NCI-H82 treated with DMSO at 0.1 percent for 48 hours (cell line): Measurements from ENCODE around the gene SUGP1.
A peak's percentile ranks its signal among the peaks of the same experiment; 100 is the strongest.
"Not testable (repeated sequence)": the region's sequence is repeated elsewhere in the genome, so short reads cannot be mapped to it uniquely, and the experiment has no call there.

Source experiments
- DNase-seq: peaks from one replicate; lab custom pipeline; 2025; ENCODE audit not compliant: unreplicated experiment; lab: John Stamatoyannopoulos, UW

SUGP1 gene

GRCh38 chr19:19268453-19269385 is 51.6 kb downstream of the SUGP1 start:
- no peak for DNase-seq

DNA sequence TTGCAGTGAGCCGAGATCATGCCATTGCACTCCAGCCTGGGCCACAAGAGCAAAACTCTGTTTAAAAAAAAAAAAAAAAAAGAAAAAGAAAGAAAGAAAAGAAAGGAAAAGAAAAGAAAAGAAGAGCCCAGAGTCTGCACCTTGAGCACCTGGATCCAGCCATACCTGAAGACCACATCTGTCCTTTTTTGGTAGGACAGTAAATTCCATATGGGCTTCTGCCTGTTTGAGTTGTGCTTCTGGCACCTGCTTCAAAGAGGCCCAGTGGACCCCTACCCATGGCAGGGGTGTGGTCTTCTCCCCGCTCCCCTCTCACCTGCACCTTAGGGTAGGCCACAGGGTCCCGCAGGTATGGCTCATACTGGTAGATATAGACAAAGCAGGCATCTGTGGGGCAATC is 53.0 kb downstream of the SUGP1 start:
- DNase-seq = no peak

DNA sequence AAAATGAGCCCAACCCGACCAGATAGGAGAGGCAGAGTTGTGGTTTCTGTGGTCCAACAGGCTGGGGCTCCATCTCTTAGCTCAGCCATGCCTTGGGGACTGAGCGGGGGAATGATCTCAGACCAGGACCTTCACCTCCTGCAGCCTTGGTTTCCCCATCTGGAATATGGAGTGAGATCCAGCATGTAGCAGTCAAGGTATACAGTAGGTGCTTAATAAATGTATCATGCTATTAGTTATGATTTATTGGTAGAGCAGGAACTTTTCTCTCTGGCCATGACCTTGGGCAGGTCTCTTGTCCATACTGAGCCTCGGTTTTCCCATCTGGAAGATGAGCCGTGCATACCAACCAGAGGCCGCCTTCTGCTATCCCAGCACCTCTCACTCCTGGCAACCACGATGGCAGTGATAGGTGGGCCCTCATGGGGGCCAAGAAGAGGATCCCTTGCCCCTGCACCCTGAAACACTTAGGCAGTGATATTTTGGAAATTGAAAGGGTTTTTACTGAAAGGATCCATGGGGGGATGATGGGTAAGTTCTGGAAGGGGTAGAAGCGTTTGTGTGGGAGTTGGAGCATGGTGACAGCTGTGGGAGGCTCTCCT is 56.3 kb downstream of the SUGP1 start:
- no peak for DNase-seq

- DNase-seq = no peak
These were observed 57.9 kb downstream of the SUGP1 start for GRCh38 chr19:19262190-19263057.

GRCh38 chr19:19261350-19262189 is 58.7 kb downstream of the SUGP1 start:
- DNase-seq = no peak

GRCh38 chr19:19260417-19261214 is 59.7 kb downstream of the SUGP1 start:
- no peak for DNase-seq

- DNase-seq = peak; percentile 63
These were observed 60.6 kb downstream of the SUGP1 start for GRCh38 chr19:19259741-19260140.

DNA sequence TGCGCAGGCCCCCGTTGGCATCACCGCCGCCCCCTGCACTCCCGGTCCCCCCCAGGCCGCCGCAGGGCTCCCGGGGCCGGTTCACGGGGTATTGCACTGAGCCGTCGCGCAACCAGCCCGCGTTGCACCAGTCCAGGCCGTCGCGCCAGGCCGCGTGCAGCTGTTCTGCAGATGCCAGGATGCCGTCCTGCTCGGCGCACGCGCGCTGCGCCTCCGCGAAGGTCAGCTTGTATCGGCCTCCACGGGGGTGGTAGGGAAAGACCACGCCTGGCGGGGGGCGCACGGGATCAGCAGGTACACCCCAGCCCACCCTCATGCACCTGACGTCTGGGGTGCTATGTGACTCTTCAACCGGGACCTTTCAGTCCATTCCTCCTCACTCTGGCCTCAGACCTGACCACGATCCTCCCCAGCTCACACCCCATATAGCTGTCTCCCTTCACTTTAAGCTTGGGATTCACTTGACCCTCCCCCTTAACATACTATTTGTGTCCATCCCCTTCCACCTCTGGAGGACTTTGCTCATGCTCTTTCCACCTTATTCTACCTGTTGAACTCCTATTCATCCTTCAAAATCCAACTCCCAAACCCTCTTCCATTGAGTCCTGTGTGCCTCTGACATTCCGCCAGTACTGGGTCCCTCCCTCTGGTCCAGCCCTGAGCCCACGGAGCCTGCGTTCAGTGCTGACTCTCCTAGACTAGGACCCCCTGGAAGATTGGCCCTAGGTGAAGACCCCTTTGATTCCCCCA is 61.5 kb downstream of the SUGP1 start:
- DNase-seq = no peak

DNA sequence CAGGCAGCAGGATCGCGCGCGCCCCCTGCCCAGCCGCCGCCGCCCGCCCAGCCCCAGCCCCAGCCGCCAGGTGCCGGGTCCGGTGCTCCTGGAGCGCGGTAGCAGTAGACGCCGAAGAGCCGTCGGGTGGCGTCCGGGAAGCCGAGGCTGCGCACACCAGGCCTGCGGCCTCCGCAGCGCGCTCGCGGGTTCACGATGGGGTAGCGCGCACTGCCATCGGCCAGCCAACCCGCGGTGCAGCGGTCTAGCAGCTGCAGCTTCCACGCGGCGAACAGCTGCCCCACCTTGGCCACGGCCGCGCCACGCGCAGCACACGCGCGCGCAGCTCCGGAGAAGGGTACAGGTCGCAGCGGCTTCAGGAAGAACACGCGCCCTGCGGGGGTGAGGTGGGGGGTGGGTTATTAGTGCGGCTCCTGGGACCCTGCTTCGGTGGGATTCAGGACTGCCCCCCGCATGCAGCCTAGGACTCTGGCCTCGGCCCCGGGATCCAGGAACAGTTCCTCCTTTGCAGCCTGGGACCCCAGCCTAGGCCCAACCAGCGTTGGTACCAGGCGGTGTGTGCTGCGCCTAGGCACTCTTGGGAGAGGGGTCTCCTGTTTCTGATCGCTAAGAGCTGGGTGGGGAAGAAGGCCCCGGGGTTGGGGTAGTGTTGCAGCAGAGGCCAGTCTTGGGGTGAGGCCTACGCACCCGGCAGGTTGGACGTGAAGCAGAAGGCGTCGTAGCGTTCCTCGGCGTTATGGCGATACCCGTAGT is 62.3 kb downstream of the SUGP1 start:
- DNase-seq = no peak

GRCh38 chr19:19257137-19257536 is 63.2 kb downstream of the SUGP1 start:
- no peak for DNase-seq

DNA sequence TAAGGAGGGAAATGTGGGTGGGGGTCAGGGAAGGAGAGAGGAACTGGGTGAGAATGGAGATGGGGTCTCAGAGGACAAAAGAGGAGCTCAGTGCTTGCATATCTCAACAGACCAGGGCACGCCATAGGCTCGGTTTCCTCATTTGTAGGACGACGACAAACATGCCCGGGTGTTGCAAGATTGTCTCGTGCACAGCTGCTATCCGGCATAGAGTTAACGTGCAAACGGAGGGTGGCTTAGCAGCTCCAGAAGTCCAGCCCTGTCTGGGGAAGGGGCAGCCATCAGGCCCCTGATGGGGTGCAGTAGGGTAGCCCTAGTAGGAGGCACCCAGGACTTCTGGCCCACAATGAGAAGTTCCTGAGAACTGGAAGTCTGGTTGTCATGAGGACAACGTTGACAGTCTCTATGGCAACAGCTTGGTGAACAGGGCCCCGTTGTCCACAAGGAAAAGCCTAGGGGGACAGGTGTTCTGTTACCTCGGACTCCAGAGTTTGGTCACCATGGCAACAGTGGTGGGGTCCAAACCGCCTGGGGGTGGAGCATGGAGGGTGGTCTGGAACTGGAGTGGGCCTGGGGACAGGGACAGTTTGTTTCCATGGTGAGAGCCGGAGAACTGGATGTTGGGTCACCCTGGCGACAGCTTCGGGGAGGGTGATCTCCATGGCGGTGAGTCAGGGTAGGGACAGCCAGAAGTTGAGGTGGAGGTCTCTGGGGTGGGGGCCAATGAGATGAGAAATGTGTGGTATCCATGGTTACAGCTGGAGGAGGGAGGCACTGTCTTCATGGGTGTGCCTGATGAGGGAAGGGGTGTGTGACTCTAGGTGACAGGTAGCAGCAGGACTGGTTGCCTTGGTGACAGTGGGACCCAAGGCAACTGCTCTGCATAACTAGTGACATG is 64.0 kb downstream of the SUGP1 start:
- DNase-seq = no peak

DNA sequence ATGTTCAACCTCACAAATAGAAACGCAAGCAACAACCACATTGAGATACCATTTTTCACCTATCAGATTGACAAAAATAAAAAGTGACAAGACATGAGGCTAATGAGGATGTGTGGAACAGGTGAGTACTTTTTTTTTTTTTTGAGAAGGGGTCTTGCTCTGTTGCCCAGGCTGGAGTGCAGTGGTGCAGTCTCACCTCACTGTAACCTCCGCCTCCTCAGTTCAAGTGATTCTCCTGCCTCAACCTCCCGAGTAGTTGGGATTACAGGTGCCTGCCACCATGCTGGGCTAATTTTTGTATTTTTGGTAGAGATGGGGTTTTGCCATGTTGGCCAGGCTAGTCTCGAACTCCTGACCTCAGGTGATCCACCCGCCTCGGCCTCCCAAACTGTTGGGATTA is 66.9 kb downstream of the SUGP1 start:
- not testable (repeated sequence) for DNase-seq

DNA sequence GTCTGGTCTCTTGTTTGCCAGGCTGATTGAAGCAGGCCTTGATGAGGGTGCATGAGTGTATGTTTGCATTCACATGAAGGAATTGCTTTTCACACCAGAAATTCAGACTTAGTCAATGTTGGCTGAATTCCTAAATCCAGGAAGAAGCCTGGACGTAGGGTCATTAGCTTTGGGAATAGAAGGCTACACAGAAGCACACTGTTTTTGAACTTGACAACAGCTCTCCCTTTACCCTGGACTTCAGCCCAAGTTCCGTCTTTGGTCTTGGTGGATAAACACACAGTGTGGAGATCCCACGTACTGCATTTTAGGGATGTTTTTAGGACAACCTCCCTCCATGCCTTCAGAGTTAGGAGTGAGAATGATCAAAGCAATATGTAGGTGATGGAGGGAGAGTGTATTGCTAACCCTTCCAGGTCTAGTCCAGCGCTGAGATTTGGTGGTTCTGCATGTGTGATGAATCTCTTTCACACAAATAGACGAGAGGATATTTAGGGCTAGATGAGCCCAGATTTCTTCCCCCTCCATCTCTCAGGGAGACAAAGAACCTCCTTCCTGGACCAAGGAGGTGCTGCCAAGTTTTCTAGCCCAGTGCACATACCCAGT is 70.0 kb downstream of the SUGP1 start:
- DNase-seq = no peak

DNA sequence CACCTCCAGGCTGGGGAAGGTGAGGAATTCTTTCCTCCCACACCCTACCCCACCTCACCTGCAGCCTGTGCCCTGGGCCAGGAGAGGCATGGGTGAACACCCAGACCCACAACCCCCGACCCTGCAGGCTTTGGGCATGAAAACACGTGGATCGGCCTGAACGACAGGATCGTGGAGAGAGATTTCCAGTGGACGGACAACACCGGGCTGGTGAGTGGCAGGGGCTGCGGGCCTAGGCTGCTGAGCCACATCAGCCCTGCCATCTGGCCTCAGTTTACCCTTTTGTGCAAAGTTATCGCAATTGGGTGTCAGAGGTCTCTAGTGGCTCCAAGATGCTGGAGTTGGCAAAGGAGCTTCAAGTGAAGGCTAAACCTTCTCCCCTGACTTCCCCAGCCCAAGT is 79.8 kb downstream of the SUGP1 start:
- no peak for DNase-seq

GRCh38 chr19:19239675-19240074 is 80.6 kb downstream of the SUGP1 start:
- DNase-seq = no peak

DNA sequence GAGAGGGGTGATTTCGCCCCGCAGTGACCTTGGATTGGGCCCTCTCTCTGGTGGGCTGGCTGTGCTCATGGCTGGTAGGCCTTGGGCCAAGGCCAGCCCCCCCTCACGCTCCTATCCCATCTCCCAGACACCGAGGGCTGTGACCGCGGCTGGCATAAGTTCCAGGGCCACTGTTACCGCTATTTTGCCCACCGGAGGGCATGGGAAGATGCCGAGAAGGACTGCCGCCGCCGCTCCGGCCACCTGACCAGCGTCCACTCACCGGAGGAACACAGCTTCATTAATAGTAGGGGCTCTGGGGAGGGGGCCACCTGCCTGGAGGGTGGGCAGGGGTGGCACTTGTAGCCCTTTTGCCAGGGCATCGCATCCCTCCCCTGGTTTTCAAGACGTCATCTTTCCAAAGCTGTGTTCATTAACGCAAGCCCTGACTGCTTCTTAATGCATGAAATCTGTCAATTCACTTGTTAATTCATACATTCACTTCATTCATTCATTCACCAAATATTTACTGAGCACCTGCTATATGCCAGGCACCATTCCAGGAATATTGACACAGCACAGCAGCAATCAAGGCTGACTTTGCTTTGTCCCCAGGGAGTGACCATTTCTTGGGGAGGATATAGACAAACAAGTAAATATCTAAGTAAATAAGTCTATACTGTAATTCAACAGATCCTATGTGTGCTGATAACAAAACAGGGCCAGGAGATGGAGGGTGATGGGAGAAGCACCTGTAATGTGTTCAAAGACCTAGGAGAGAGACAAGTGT is 82.0 kb downstream of the SUGP1 start:
- DNase-seq = no peak
